Neuronal stem cell (in vitro differentiated cells): ENCODE data around the gene OTOG.
A peak's percentile ranks its signal among the peaks of the same experiment; 100 is the strongest.

Experiments
- DNase-seq: peaks from one replicate; pipeline ENCODE4 v3.0.0-alpha.2; 2013; ENCODE audit warnings: low spot score
- H2AFZ ChIP-seq: one replicate; pipeline ENCODE4 v1.6.1; 2013; ENCODE audit warnings: mild to moderate bottlenecking, low read length, inconsistent platforms
- H2AK5ac ChIP-seq: 2 replicates; pipeline ENCODE4 v1.6.1; 2013; ENCODE audit warnings: low read depth, mild to moderate bottlenecking, inconsistent platforms, low read length, moderate library complexity, mixed read lengths
- H2BK120ac ChIP-seq: 2 replicates; pipeline ENCODE4 v1.6.1; 2013; ENCODE audit warnings: low read depth, mild to moderate bottlenecking, inconsistent platforms, low read length, moderate library complexity, mixed read lengths
- H2BK12ac ChIP-seq: one replicate; pipeline ENCODE4 v1.6.1; 2013; ENCODE audit warnings: low read length, inconsistent platforms
- H2BK15ac ChIP-seq: 2 replicates; pipeline ENCODE4 v1.6.1; 2013; ENCODE audit warnings: mild to moderate bottlenecking, low read length, inconsistent platforms, mixed read lengths
- H2BK5ac ChIP-seq: one replicate; pipeline ENCODE4 v1.6.1; 2013; ENCODE audit warnings: inconsistent platforms, mild to moderate bottlenecking, low read length, moderate library complexity
- H3K14ac ChIP-seq: one replicate; pipeline ENCODE4 v1.6.1; 2013; ENCODE audit warnings: low read length, inconsistent platforms
- H3K18ac ChIP-seq: 2 replicates; pipeline ENCODE4 v1.6.1; 2013; ENCODE audit warnings: low read length, inconsistent platforms
- H3K23ac ChIP-seq: 2 replicates; pipeline ENCODE4 v1.6.1; 2013; ENCODE audit warnings: low read depth, mild to moderate bottlenecking, mixed read lengths, low read length, inconsistent platforms; ENCODE audit not compliant: poor library complexity
- H3K27ac ChIP-seq: replicated peaks from 3 replicates; pipeline ENCODE4 v1.5.1; 2013; ENCODE audit warnings: low read length, inconsistent platforms
- H3K27me3 ChIP-seq, 3 experiments: 2 replicates each; pipeline ENCODE4 v1.6.1; 2013; ENCODE audit warnings: low read length in 3 of 3, mild to moderate bottlenecking in 2 of 3, inconsistent platforms in 1 of 3, low read depth in 1 of 3, mixed read lengths in 1 of 3, moderate library complexity in 1 of 3; ENCODE audit not compliant: control insufficient read depth in 3 of 3, insufficient read depth in 3 of 3
- H3K36me3 ChIP-seq, 2 donors: replicated peaks in 1 of 2; 2 replicates each; pipeline ENCODE4 v1.6.1; 2013; ENCODE audit warnings: low read length in 2 of 2; ENCODE audit not compliant: control insufficient read depth in 2 of 2, insufficient read depth in 2 of 2
- H3K4ac ChIP-seq: 2 replicates; pipeline ENCODE4 v1.6.1; 2013; ENCODE audit warnings: inconsistent platforms, mild to moderate bottlenecking, low read length, moderate library complexity
- H3K4me1 ChIP-seq, 2 donors: 1 replicate in 1 of 2; 2 replicates in 1 of 2; pipeline ENCODE4 v1.6.1; 2013; ENCODE audit warnings: low read length in 2 of 2, low read depth in 1 of 2; ENCODE audit not compliant: control insufficient read depth in 2 of 2, insufficient read depth in 1 of 2
- H3K4me2 ChIP-seq: one replicate; pipeline ENCODE4 v1.6.1; 2013; ENCODE audit warnings: mild to moderate bottlenecking, low read length, inconsistent platforms; ENCODE audit not compliant: insufficient read depth, poor library complexity, severe bottlenecking
- H3K4me3 ChIP-seq, 2 donors: 2 replicates each; pipeline ENCODE4 v1.5.1; 2013; ENCODE audit warnings: low read length in 2 of 2, mild to moderate bottlenecking in 2 of 2, inconsistent platforms in 1 of 2, moderate library complexity in 1 of 2
- H3K79me1 ChIP-seq: one replicate; pipeline ENCODE4 v1.6.1; 2013; ENCODE audit warnings: low read depth, mild to moderate bottlenecking, inconsistent platforms, low read length, moderate library complexity
- H3K9ac ChIP-seq: one replicate; pipeline ENCODE4 v1.6.1; 2013; ENCODE audit warnings: mild to moderate bottlenecking, low read depth, low read length, inconsistent platforms; ENCODE audit not compliant: poor library complexity
- H3K9me3 ChIP-seq, 2 donors: replicated peaks in 1 of 2; 2 replicates each; pipeline versions ENCODE3 to v1.6.1; 2013; ENCODE audit warnings: low read length in 2 of 2, mild to moderate bottlenecking in 2 of 2, inconsistent platforms in 1 of 2, low read depth in 1 of 2, mixed read lengths in 1 of 2, moderate library complexity in 1 of 2; ENCODE audit not compliant: control insufficient read depth in 2 of 2, insufficient read depth in 1 of 2
- H4K8ac ChIP-seq: one replicate; pipeline ENCODE4 v1.6.1; 2013; ENCODE audit warnings: low read depth, mild to moderate bottlenecking, inconsistent platforms, low read length, moderate library complexity
- H4K91ac ChIP-seq: one replicate; pipeline ENCODE4 v1.6.1; 2013; ENCODE audit warnings: low read length, low read depth, mild to moderate bottlenecking, inconsistent platforms; ENCODE audit not compliant: poor library complexity
- WGBS, 2 donors: extraction: QIAGEN DNeasy Blood & Tissue Kit; methylation state at CpG; one replicate each; pipeline ENCODE4 v1.1.7; 2013; ENCODE audit warnings: missing lambda C conversion rate in 2 of 2, mixed read lengths in 1 of 2; ENCODE audit not compliant: insufficient read length in 2 of 2, insufficient replicate concordance in 1 of 2; ENCODE audit errors: extremely low coverage in 2 of 2; 5-methylcytosine and 5-hydroxymethylcytosine counted together

The OTOG gene

DNA sequence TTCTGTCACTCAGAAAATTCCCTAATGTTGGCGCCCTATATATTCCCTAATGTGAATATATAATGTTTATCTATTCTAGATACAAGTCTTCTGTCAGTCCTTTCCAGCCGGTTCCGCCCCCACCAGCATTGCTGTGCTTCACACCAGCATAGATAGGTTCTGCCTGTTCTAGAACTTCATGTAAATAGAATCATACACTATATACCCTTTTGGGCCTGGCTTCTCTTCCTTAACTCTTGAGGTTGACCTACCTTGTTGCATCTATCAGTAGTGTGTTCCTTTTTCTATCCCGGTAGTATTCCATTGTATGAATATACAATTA lies 34.6 kb downstream of the OTOG start:
- Histone ChIP-seq H4K91ac (no peak overlapping the region), H2AFZ (no peak overlapping the region), H3K23ac (no peak overlapping the region), H2AK5ac (no peak overlapping the region), H3K9me3 (no peaks in the 10 kb centered on the region), H3K27me3 (peaks cover 0 to 8% (median 0%) of the 10 kb centered on the region in 3 experiments), H3K18ac (no peak overlapping the region), H3K4me3 (no peak overlapping the region), H2BK120ac (no peak overlapping the region), H3K79me1 (no peaks in the 10 kb centered on the region), H3K4me1 (no peaks in the 10 kb centered on the region), H2BK15ac (no peak overlapping the region), H4K8ac (no peak overlapping the region), H3K14ac (no peak overlapping the region), H3K36me3 (no peaks in the 10 kb centered on the region), H3K4ac (no peak overlapping the region), H2BK12ac (no peak overlapping the region), H3K4me2 (no peak overlapping the region), H3K27ac (no peak overlapping the region), H3K9ac (no peak overlapping the region), H2BK5ac (no peak overlapping the region)
- DNase-seq = no peak
- no CpG with 5 or more reads among the region's 4 CpGs for WGBS, 2 donors

DNA sequence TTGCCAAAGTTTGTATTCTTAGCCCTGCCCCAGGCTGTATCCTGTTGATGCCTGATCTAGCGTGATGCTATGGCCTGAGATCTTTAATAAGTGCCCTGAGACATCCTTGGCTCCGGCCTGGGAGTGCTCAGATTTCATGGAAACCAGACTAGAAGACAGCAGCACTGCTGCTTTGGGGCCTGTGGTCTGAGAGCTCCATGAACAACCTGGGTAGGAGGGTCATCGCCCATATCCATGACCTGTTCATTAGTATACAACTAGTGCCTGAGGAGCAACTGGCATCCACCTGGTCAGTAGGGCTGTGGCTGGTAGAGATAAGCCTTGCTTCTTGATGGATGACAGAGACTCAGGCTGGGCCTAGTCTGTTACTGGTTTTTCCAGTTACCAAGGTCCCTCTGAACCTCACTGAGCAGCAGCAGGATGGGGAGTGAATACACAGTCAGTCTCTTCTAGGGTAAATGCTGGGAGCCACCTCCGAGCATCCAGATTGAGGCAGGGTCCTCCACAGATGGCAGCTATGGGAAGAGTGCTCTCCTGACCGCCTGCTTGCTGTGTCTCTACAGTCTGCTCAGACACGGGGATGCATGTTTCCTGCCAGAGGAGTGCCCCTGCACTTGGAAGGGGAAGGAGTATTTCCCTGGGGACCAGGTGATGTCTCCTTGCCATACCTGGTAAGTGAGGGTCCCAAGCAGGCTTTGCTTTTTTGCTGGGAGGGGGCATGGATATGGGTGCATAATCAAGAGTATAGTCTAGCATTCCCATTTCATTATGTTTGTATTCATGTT lies 39.0 kb downstream of the OTOG start:
- no peak overlapping the region for H3K14ac ChIP-seq
- H3K4me3 ChIP-seq = no peak overlapping the region
- H3K4me1 ChIP-seq = no peaks in the 10 kb centered on the region
- H3K4me2 ChIP-seq = no peak overlapping the region
- WGBS, 2 donors = no CpG with 5 or more reads among the region's 6 CpGs
- no peak for DNase-seq
- no peaks in the 10 kb centered on the region for H3K9me3 ChIP-seq
- H3K36me3 ChIP-seq = no peaks in the 10 kb centered on the region
- H2AFZ ChIP-seq = no peak overlapping the region
- H3K27ac ChIP-seq = no peak overlapping the region
- no peak overlapping the region for H2BK5ac ChIP-seq
- H2BK120ac ChIP-seq = no peak overlapping the region
- no peak overlapping the region for H3K9ac ChIP-seq
- no peaks in the 10 kb centered on the region for H3K79me1 ChIP-seq
- no peak overlapping the region for H3K18ac ChIP-seq
- no peak overlapping the region for H3K4ac ChIP-seq
- no peak overlapping the region for H4K8ac ChIP-seq
- H4K91ac ChIP-seq = no peak overlapping the region
- peaks cover 0 to 29% (median 0%) of the 10 kb centered on the region in 3 experiments for H3K27me3 ChIP-seq
- no peak overlapping the region for H2BK15ac ChIP-seq
- no peak overlapping the region for H2BK12ac ChIP-seq
- H3K23ac ChIP-seq = no peak overlapping the region
- no peak overlapping the region for H2AK5ac ChIP-seq

GRCh38 chr11:17588166-17588565 lies 41.1 kb downstream of the OTOG start:
- Histone ChIP-seq H3K36me3 (no peaks in the 10 kb centered on the region), H2BK120ac (no peak overlapping the region), H2AK5ac (no peak overlapping the region)

DNA sequence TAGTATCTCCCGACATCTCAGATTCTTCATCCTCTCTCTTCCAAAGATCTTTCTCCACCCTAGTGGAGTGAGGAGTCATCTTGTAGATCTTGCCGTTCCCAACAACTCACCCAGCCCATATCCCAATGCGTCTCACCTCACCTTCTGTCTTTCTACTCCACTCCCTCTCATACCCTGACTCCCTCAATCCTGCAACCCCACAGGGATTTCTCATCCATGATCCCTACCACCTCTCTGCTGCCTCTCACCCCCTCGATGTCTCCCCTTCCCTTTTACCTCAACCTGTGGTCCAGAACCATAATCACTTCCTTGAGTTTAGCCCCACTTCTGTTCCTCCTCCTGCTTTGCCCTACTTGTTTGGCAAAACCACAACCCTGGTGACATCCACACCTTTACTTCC lies 41.7 kb downstream of the OTOG start:
- H3K23ac ChIP-seq = no peak overlapping the region
- H2AK5ac ChIP-seq = no peak overlapping the region
- H3K18ac ChIP-seq = no peak overlapping the region
- H3K9me3 ChIP-seq = peaks cover 0 to 5% of the 10 kb centered on the region in 2 donors
- no peaks in the 10 kb centered on the region for H3K4me1 ChIP-seq
- H3K79me1 ChIP-seq = no peaks in the 10 kb centered on the region
- H2BK120ac ChIP-seq = no peak overlapping the region
- H3K27me3 ChIP-seq = peaks cover 0 to 32% (median 0%) of the 10 kb centered on the region in 3 experiments
- DNase-seq = no peak
- no peak overlapping the region for H3K4me2 ChIP-seq
- H3K4ac ChIP-seq = no peak overlapping the region
- H4K8ac ChIP-seq = no peak overlapping the region
- H2AFZ ChIP-seq = no peak overlapping the region
- H2BK15ac ChIP-seq = no peak overlapping the region
- H2BK12ac ChIP-seq = no peak overlapping the region
- H4K91ac ChIP-seq = no peak overlapping the region
- no peak overlapping the region for H3K27ac ChIP-seq
- H3K4me3 ChIP-seq = no peak overlapping the region
- no peak overlapping the region for H3K14ac ChIP-seq
- H3K36me3 ChIP-seq = no peaks in the 10 kb centered on the region
- H2BK5ac ChIP-seq = no peak overlapping the region
- WGBS, 2 donors = no CpG with 5 or more reads among the region's 4 CpGs
- H3K9ac ChIP-seq = no peak overlapping the region

More at GRCh38 chr11:17588166-17588565, 41.1 kb downstream of the OTOG start:
- no peak overlapping the region for H2AFZ ChIP-seq
- no peak overlapping the region for H3K4me2 ChIP-seq
- no peak overlapping the region for H2BK15ac ChIP-seq
- WGBS, 2 donors = no CpG with 5 or more reads among the region's 8 CpGs
- H4K91ac ChIP-seq = no peak overlapping the region
- H3K18ac ChIP-seq = peak overlapping the region; percentile 61
- no peak overlapping the region for H4K8ac ChIP-seq
- no peak for DNase-seq
- no peak overlapping the region for H3K14ac ChIP-seq
- no peaks in the 10 kb centered on the region for H3K79me1 ChIP-seq
- H2BK5ac ChIP-seq = no peak overlapping the region
- peaks cover 0 to 32% (median 0%) of the 10 kb centered on the region in 3 experiments for H3K27me3 ChIP-seq
- no peak overlapping the region for H2BK12ac ChIP-seq
- H3K27ac ChIP-seq = no peak overlapping the region
- H3K4me1 ChIP-seq = no peaks in the 10 kb centered on the region
- no peak overlapping the region for H3K23ac ChIP-seq
- no peak overlapping the region for H3K4ac ChIP-seq
- H3K4me3 ChIP-seq = no peak overlapping the region
- H3K9me3 ChIP-seq = no peaks in the 10 kb centered on the region
- no peak overlapping the region for H3K9ac ChIP-seq
